HEK293 (cell line): ENCODE results near the gene WIPF3.

Experiments used
- CTCF ChIP-seq: fragments of 450-650 bp; formaldehyde crosslinking; IDR thresholded peaks from 2 replicates; pipeline ENCODE4 v1.5.1; 2016; ENCODE audit warnings: missing biosample characterization, missing genetic modification characterization
- KLF10 ChIP-seq: fragments of 450-650 bp; IDR thresholded peaks from 2 replicates; pipeline ENCODE4 v1.5.1; 2018; ENCODE audit warnings: missing biosample characterization, mild to moderate bottlenecking, missing genetic modification characterization
- SETDB1 ChIP-seq: IDR thresholded peaks from one replicate; pipeline ENCODE4 v1.6.1; 2017; ENCODE audit warnings: mild to moderate bottlenecking, low read length, moderate library complexity, mixed read lengths; ENCODE audit not compliant: insufficient read length
- ZBTB49 ChIP-seq: fragments of 450-650 bp; formaldehyde crosslinking; IDR thresholded peaks from 2 replicates; pipeline ENCODE4 v1.5.1; 2016; ENCODE audit warnings: missing biosample characterization, missing genetic modification characterization, low read depth
- ZNF138 ChIP-seq: fragments of 450-650 bp; formaldehyde crosslinking; IDR thresholded peaks from 2 replicates; pipeline ENCODE4 v1.5.1; 2016; ENCODE audit warnings: missing biosample characterization, missing genetic modification characterization, borderline replicate concordance
- ZNF394 ChIP-seq: fragments of 450-650 bp; formaldehyde crosslinking; IDR thresholded peaks from 2 replicates; pipeline ENCODE4 v1.5.1; 2016; ENCODE audit warnings: missing biosample characterization, missing genetic modification characterization, mild to moderate bottlenecking, moderate library complexity, borderline replicate concordance

- TF ChIP-seq ZNF138 (no peak), CTCF (tag by site-specific recombination) (no peak), SETDB1 (no peak), ZNF394 (no peak), KLF10 (tag by site-specific recombination) (no peak), ZBTB49 (no peak)
Observed at GRCh38 chr7:29847496-29847895, 41.2 kb downstream of the WIPF3 start.
